WTC11 (cell line): ENCODE results near the gene STXBP2. TPM values are rescaled to one million over a fixed set of nuclear protein-coding genes. Genes with fewer than 3 reads are reported as not detected.

Experiments
- ARID4B ChIP-seq: sonication (generic); formaldehyde crosslinking; IDR thresholded peaks from 2 replicates; pipeline ENCODE4 v1.8.0; 2023; ENCODE audit warnings: missing genetic modification reagents, mild to moderate bottlenecking, borderline replicate concordance
- CREM ChIP-seq: sonication (generic); formaldehyde crosslinking; IDR thresholded peaks from 2 replicates; pipeline ENCODE4 v1.8.1; 2022; ENCODE audit warnings: mild to moderate bottlenecking, missing genetic modification reagents, moderate library complexity
- E2F5 ChIP-seq: sonication (generic); formaldehyde crosslinking; IDR thresholded peaks from 2 replicates; pipeline ENCODE4 v1.8.1; 2022; ENCODE audit warnings: mild to moderate bottlenecking, moderate library complexity, missing genetic modification reagents
- ERG ChIP-seq: fragments of 250-450 bp; sonication (Bioruptor Pico); IDR thresholded peaks from 2 replicates; pipeline ENCODE4 v1.8.0; 2021; ENCODE audit warnings: mild to moderate bottlenecking
- ETV6 ChIP-seq: sonication (generic); formaldehyde crosslinking; IDR thresholded peaks from 2 replicates; pipeline ENCODE4 v1.8.1; 2022; ENCODE audit warnings: mild to moderate bottlenecking, missing genetic modification reagents
- FOXK1 ChIP-seq: sonication (generic); formaldehyde crosslinking; IDR thresholded peaks from 2 replicates; pipeline ENCODE4 v1.8.0; 2022; ENCODE audit warnings: mild to moderate bottlenecking, moderate library complexity, missing genetic modification reagents
- FOXP4 ChIP-seq: sonication (generic); formaldehyde crosslinking; IDR thresholded peaks from 2 replicates; pipeline ENCODE4 v1.8.0; 2022; ENCODE audit warnings: mild to moderate bottlenecking, missing genetic modification reagents
- GABPB1 ChIP-seq: sonication (generic); formaldehyde crosslinking; IDR thresholded peaks from 2 replicates; pipeline ENCODE4 v1.8.1; 2023; ENCODE audit warnings: mild to moderate bottlenecking, missing genetic modification reagents
- GRHL2 ChIP-seq: fragments of 250-450 bp; sonication (Bioruptor Pico); IDR thresholded peaks from 2 replicates; pipeline ENCODE4 v1.8.0; 2022; ENCODE audit warnings: mild to moderate bottlenecking, moderate library complexity; ENCODE audit not compliant: insufficient replicate concordance, severe bottlenecking
- GTF2I ChIP-seq: fragments of 250-450 bp; sonication (Bioruptor Pico); conservative IDR thresholded peaks from 2 replicates; pipeline ENCODE4 v1.4.0; 2021; ENCODE audit warnings: mild to moderate bottlenecking
- MXD4 ChIP-seq: fragments of 250-450 bp; sonication (Bioruptor Pico); IDR thresholded peaks from 2 replicates; pipeline ENCODE4 v1.8.0; 2021; ENCODE audit warnings: mild to moderate bottlenecking, moderate library complexity, borderline replicate concordance
- NR3C1 ChIP-seq: sonication (generic); formaldehyde crosslinking; conservative IDR thresholded peaks from 2 replicates; pipeline ENCODE4 v1.8.1; 2023; ENCODE audit warnings: low read depth, mild to moderate bottlenecking, missing genetic modification reagents
- PREB ChIP-seq: sonication (generic); formaldehyde crosslinking; IDR thresholded peaks from 2 replicates; pipeline ENCODE4 v1.8.1; 2022; ENCODE audit warnings: mild to moderate bottlenecking, missing genetic modification reagents, moderate library complexity, borderline replicate concordance
- RELA ChIP-seq: sonication (generic); formaldehyde crosslinking; IDR thresholded peaks from 2 replicates; pipeline ENCODE4 v1.8.1; 2022; ENCODE audit warnings: missing genetic modification reagents, mild to moderate bottlenecking, borderline replicate concordance
- RORB ChIP-seq: fragments of 250-450 bp; sonication (Bioruptor Pico); IDR thresholded peaks from 2 replicates; pipeline ENCODE4 v1.9.0; 2021; ENCODE audit warnings: mild to moderate bottlenecking
- SOX15 ChIP-seq: fragments of 250-450 bp; sonication (Bioruptor Pico); IDR thresholded peaks from 2 replicates; pipeline ENCODE4 v1.9.0; 2021; ENCODE audit warnings: mild to moderate bottlenecking
- STAT6 ChIP-seq: sonication (generic); formaldehyde crosslinking; conservative IDR thresholded peaks from 2 replicates; pipeline ENCODE4 v1.8.1; 2023; ENCODE audit warnings: mild to moderate bottlenecking, low read depth, missing genetic modification reagents, moderate library complexity
- TEAD1 ChIP-seq: sonication (generic); formaldehyde crosslinking; IDR thresholded peaks from 2 replicates; pipeline ENCODE4 v1.8.0; 2022; ENCODE audit warnings: mild to moderate bottlenecking, missing genetic modification reagents
- ZBTB21 ChIP-seq: sonication (generic); formaldehyde crosslinking; IDR thresholded peaks from 2 replicates; pipeline ENCODE4 v1.8.1; 2023; ENCODE audit warnings: mild to moderate bottlenecking, missing genetic modification reagents, borderline replicate concordance
- ZBTB43 ChIP-seq: sonication (generic); formaldehyde crosslinking; IDR thresholded peaks from 2 replicates; pipeline ENCODE4 v1.8.1; 2023; ENCODE audit warnings: mild to moderate bottlenecking, missing genetic modification reagents
- ZMAT4 ChIP-seq: fragments of 250-450 bp; sonication (Bioruptor Pico); IDR thresholded peaks from 2 replicates; pipeline ENCODE4 v1.9.0; 2021; ENCODE audit warnings: mild to moderate bottlenecking
- ZSCAN18 ChIP-seq: fragments of 250-450 bp; sonication (Bioruptor Pico); IDR thresholded peaks from 2 replicates; pipeline ENCODE4 v2.1.2; 2022; ENCODE audit warnings: mild to moderate bottlenecking, moderate library complexity
- total RNA-seq: library from RNA; stranded (reverse); gene quantifications from 3 replicates; pipeline ENCODE4 v1.2.3, GENCODE V29; 2021

The STXBP2 gene
- total RNA-seq, 1 experiment from 2014 or later, result 68.9 TPM

- TF ChIP-seq ARID4B (0 out of 2 replicates have a peak, but pooled peaks have one; percentile 33), ZMAT4 (no peak), GTF2I (CRISPR knock-in tag) (no peak), ERG (CRISPR knock-in tag) (no peak), E2F5 (CRISPR knock-in tag) (peak; percentile 97), STAT6 (CRISPR knock-in tag) (no peak), GABPB1 (peak; percentile 46; the same call in 1 of the 2 replicates), GRHL2 (CRISPR knock-in tag) (no peak), NR3C1 (no peak), ZBTB43 (CRISPR knock-in tag) (peak; percentile 96; the same call in 1 of the 2 replicates), TEAD1 (CRISPR knock-in tag) (peak; percentile 93), MXD4 (CRISPR knock-in tag) (no peak), RELA (peak; percentile 96; the same call in 1 of the 2 replicates), PREB (CRISPR knock-in tag) (peak; percentile 83; the same call in 1 of the 2 replicates), SOX15 (no peak), FOXP4 (peak; percentile 98), RORB (CRISPR knock-in tag) (no peak), ETV6 (CRISPR knock-in tag) (peak; percentile 95), CREM (CRISPR knock-in tag) (peak; percentile 65; the same call in 1 of the 2 replicates), ZSCAN18 (CRISPR knock-in tag) (no peak), FOXK1 (CRISPR knock-in tag) (peak; percentile 96), ZBTB21 (CRISPR knock-in tag) (peak; percentile 92; the same call in 1 of the 2 replicates)
These were observed at the start of gene STXBP2 (continued) for GRCh38 chr19:7636691-7637373.
